ENCODE data around the gene CHN2. TPM values are rescaled to one million over a fixed set of nuclear protein-coding genes. Genes with fewer than 3 reads are reported as not detected.
"Not testable (repeated sequence)": the region's sequence is repeated elsewhere in the genome, so short reads cannot be mapped to it uniquely, and the experiment has no call there.

CHN2 gene
- total RNA-seq, 2 donors from 2014 or later, result 30.0 to 32.9 TPM

- intact Hi-C loops (cut with DNase I, micrococcal nuclease), result no loop called here
- DNase-seq, result no peak
- no peak for ATAC-seq
Measured at GRCh38 chr7:29247224-29247962, 52.8 kb downstream of the CHN2 start.

GRCh38 chr7:29247963-29248236 lies 53.3 kb downstream of the CHN2 start:
- intact Hi-C loops (cut with DNase I, micrococcal nuclease), result no loop called here
- DNase-seq (no peak), ATAC-seq (no peak)

- intact Hi-C loops (cut with DNase I, micrococcal nuclease), result no loop called here
- ATAC-seq (peak; percentile 33), DNase-seq (no peak)
Measured at GRCh38 chr7:29248713-29249382, 54.3 kb downstream of the CHN2 start.

- ATAC-seq (no peak), DNase-seq (no peak)
- intact Hi-C loops (cut with DNase I, micrococcal nuclease), result no loop called here
Measured at GRCh38 chr7:29249383-29249750, 54.8 kb downstream of the CHN2 start.

- intact Hi-C loops (cut with DNase I, micrococcal nuclease), result no loop called here
- DNase-seq (no peak), ATAC-seq (no peak)
Measured at GRCh38 chr7:29249860-29250259, 55.3 kb downstream of the CHN2 start.

- intact Hi-C loops (cut with DNase I, micrococcal nuclease), result no loop called here
- DNase-seq (no peak), ATAC-seq (no peak)
Measured at GRCh38 chr7:29253225-29253624, 58.6 kb downstream of the CHN2 start.

GRCh38 chr7:29254591-29254990 lies 60.0 kb downstream of the CHN2 start:
- DNase-seq (no peak), ATAC-seq (peak; percentile 26)
- intact Hi-C loops (cut with DNase I, micrococcal nuclease), result no loop called here

GRCh38 chr7:29255199-29255878 lies 60.8 kb downstream of the CHN2 start:
- intact Hi-C loops (cut with DNase I, micrococcal nuclease), result no loop called here
- ATAC-seq, result peak; percentile 32

GRCh38 chr7:29255906-29256692 lies 61.5 kb downstream of the CHN2 start:
- no peak for DNase-seq
- intact Hi-C loops (cut with DNase I, micrococcal nuclease), result no loop called here
- ATAC-seq, result peak; percentile 45

More at GRCh38 chr7:29255199-29255878, 60.8 kb downstream of the CHN2 start:
- DNase-seq, result no peak

GRCh38 chr7:29256693-29257002 lies 62.1 kb downstream of the CHN2 start:
- intact Hi-C loops (cut with DNase I, micrococcal nuclease), result no loop called here
- ATAC-seq (no peak), DNase-seq (no peak)

GRCh38 chr7:29258951-29259350 lies 64.4 kb downstream of the CHN2 start:
- ATAC-seq (no peak), DNase-seq (no peak)
- intact Hi-C loops (cut with DNase I, micrococcal nuclease), result no loop called here

GRCh38 chr7:29262191-29262917 lies 67.8 kb downstream of the CHN2 start:
- ATAC-seq, result no peak
- intact Hi-C loops (cut with DNase I, micrococcal nuclease), result no loop called here
- no peak for DNase-seq

GRCh38 chr7:29263601-29264207 lies 69.1 kb downstream of the CHN2 start:
- ATAC-seq; DNase-seq; intact Hi-C loops (cut with DNase I, micrococcal nuclease): not testable (repeated sequence)

- ATAC-seq (no peak), DNase-seq (no peak)
- intact Hi-C loops (cut with DNase I, micrococcal nuclease), result no loop called here
Measured at GRCh38 chr7:29265208-29265923, 70.8 kb downstream of the CHN2 start.

- DNase-seq, result no peak
- intact Hi-C loops (cut with DNase I, micrococcal nuclease), result no loop called here
- peak; percentile 42 for ATAC-seq
Measured at GRCh38 chr7:29269935-29270334, 75.4 kb downstream of the CHN2 start.

GRCh38 chr7:29270594-29271318 lies 76.2 kb downstream of the CHN2 start:
- no peak for DNase-seq
- intact Hi-C loops (cut with DNase I, micrococcal nuclease), result no loop called here
- ATAC-seq, result peak; percentile 61

GRCh38 chr7:29271319-29271658 lies 76.7 kb downstream of the CHN2 start:
- no peak for DNase-seq

GRCh38 chr7:29272057-29272456 lies 77.5 kb downstream of the CHN2 start:
- ATAC-seq, result peak; percentile 34
- DNase-seq, result no peak
- intact Hi-C loops (cut with DNase I, micrococcal nuclease), result no loop called here

More at GRCh38 chr7:29271319-29271658, 76.7 kb downstream of the CHN2 start:
- intact Hi-C loops (cut with DNase I, micrococcal nuclease), result no loop called here
- no peak for ATAC-seq

Data from left colon (tissue), 2 donors.